OCI-LY7 (cell line): ENCODE data around the gene IL2RA. TPM values are rescaled to one million over a fixed set of nuclear protein-coding genes. Genes with fewer than 3 reads are reported as not detected.

Source experiments
- BruUV-seq: library from RNA; stranded (reverse); fragments of 400-500 nt; replicated peaks from 2 replicates; lab custom pipeline; 2021; lab: Mats Ljungman, UMichigan
- CTCF ChIA-PET: fragments of 300-600 bp; sonication (Branson Sonifier 250); formaldehyde crosslinking; loops from one replicate; lab custom pipeline; 2022; ENCODE audit warnings: antibody characterized with exemption; ENCODE audit not compliant: unreplicated experiment; lab: Charles Lee
- POLR2A ChIA-PET: fragments of 300-600 bp; sonication (Branson Sonifier 250); formaldehyde crosslinking; loops from one replicate; lab custom pipeline; 2022; ENCODE audit warnings: antibody characterized with exemption; lab: Charles Lee
- DNase-seq: peaks from one replicate; pipeline ENCODE4 v3.0.0-alpha.2; 2015; ENCODE audit warnings: low spot score
- H2AFZ ChIP-seq: fragments of 200-600 bp; sonication (generic), shearing (Covaris generic); 2 replicates; pipeline ENCODE4 v1.6.1; 2014; ENCODE audit warnings: mild to moderate bottlenecking, antibody characterized with exemption, low read length, moderate library complexity
- H3K27ac ChIP-seq: fragments of 200-600 bp; sonication (generic); 2 replicates; pipeline ENCODE4 v1.5.1; 2014; ENCODE audit warnings: mixed run types, low read depth, mild to moderate bottlenecking, moderate library complexity, low read length, inconsistent platforms; ENCODE audit not compliant: poor library complexity, severe bottlenecking
- H3K36me3 ChIP-seq: fragments of 200-600 bp; sonication (generic); 2 replicates; pipeline ENCODE4 v1.6.1; 2014; ENCODE audit warnings: mild to moderate bottlenecking, antibody characterized with exemption, low read length, moderate library complexity, mixed read lengths; ENCODE audit not compliant: insufficient read depth
- H3K4me1 ChIP-seq: fragments of 200-600 bp; sonication (generic); 2 replicates; pipeline ENCODE4 v1.5.1; 2014; ENCODE audit warnings: mild to moderate bottlenecking, low read length; ENCODE audit not compliant: insufficient read depth, poor library complexity, severe bottlenecking
- H3K4me2 ChIP-seq: fragments of 200-600 bp; sonication (generic); 2 replicates; pipeline ENCODE4 v1.6.1; 2014; ENCODE audit warnings: mild to moderate bottlenecking, low read length
- H3K4me3 ChIP-seq: fragments of 200-600 bp; sonication (generic); 2 replicates; pipeline ENCODE4 v1.5.1; 2014; ENCODE audit warnings: mild to moderate bottlenecking, low read depth, low read length; ENCODE audit not compliant: poor library complexity, severe bottlenecking
- H3K79me2 ChIP-seq: fragments of 200-600 bp; sonication (generic); 2 replicates; pipeline ENCODE4 v1.6.1; 2016; ENCODE audit warnings: low read depth, mild to moderate bottlenecking, low read length, moderate library complexity, mixed read lengths; ENCODE audit not compliant: insufficient read depth
- H3K9me2 ChIP-seq: fragments of 200-600 bp; sonication (generic); 2 replicates; pipeline ENCODE4 v1.6.1; 2016; ENCODE audit warnings: mild to moderate bottlenecking, low read length, mixed read lengths; ENCODE audit not compliant: insufficient read depth
- H3K9me3 ChIP-seq: fragments of 200-600 bp; sonication (generic); 2 replicates; pipeline ENCODE4 v1.6.1; 2014; ENCODE audit warnings: mild to moderate bottlenecking, mixed run types, low read length, mixed read lengths
- H4K20me1 ChIP-seq: fragments of 200-600 bp; sonication (generic); 2 replicates; pipeline ENCODE4 v1.6.1; 2014; ENCODE audit warnings: mild to moderate bottlenecking, antibody characterized with exemption, low read length, moderate library complexity, mixed read lengths; ENCODE audit not compliant: insufficient read depth
- EZH2phosphoT487 ChIP-seq: fragments of 200-600 bp; sonication (generic); IDR thresholded peaks from 2 replicates; pipeline ENCODE4 v1.6.1; 2018; ENCODE audit warnings: low read depth, borderline replicate concordance, mild to moderate bottlenecking, mixed run types, antibody characterized with exemption, low read length, moderate library complexity, mixed read lengths
- intact Hi-C: fragments of 100-400 bp; cut with micrococcal nuclease; formaldehyde crosslinking; loops from one replicate; pipeline ENCODE4 v1.10.0; 2022; ENCODE audit not compliant: unreplicated experiment
- total RNA-seq, 2 experiments: library from RNA; depleted of rRNA in 1 of 2; stranded (reverse); fragments of >200 nt in 1 of 2; shearing (Covaris generic) in 1 of 2; gene quantifications; 2 replicates each; pipeline ENCODE4 v1.2.3, GENCODE V29; 2014 to 2022
- TF ChIP-seq, protein P1 (sequence below): fragments of 200-600 bp; sonication (generic); conservative IDR thresholded peaks from 2 replicates; pipeline ENCODE4 v1.5.1; 2014; ENCODE audit warnings: mild to moderate bottlenecking, antibody characterized with exemption, low read length, moderate library complexity, mixed read lengths

Gene IL2RA
- total RNA-seq, 2 experiments from 2014 or later: 22.3 to 24.0 TPM

DNA sequence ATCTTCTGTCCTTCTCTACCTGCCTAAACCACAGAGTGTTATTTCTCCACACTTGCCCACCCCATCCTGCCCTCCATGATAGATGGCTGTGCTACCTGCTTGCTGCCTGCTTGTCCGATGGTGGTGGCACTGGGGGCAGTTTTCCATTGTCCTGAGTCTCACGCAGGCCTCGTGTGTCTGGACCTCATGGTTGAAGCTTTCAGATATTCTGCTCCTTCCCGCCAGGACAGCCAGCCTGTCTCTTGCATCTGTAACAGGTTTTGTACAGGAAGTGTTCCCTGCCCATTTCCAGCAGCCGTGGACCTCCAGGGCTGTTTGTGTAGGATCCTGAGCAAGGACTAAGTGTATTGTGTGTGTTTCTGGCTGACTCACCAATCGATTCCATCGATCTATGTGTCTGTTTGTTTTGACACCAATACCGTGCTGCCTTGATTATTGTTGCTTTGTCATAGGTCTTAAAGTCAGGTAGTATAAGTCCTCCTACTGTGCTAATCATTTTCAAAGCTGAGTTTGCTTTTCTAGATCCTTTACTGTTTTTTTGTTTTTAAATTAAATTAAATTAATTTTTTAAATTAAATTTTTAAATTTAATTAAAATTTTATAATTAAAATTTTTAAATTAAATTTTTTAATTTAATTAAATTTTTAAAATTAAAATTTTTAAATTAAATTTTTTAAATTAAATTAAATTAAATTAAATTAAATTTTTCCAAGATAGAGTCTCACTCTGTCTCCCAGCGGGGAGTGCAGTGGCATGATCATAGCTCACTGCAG lies 93.3 kb downstream of the IL2RA start:
- BruUV-seq: no TSS peak
- no peaks in the 10 kb centered on the region for H3K9me2 ChIP-seq
- intact Hi-C loops: no loop called here
- no peaks in the 10 kb centered on the region for H3K36me3 ChIP-seq
- no peak overlapping the region for H2AFZ ChIP-seq
- H3K4me2 ChIP-seq: no peak overlapping the region
- no peaks in the 10 kb centered on the region for H3K79me2 ChIP-seq
- no peaks in the 10 kb centered on the region for H3K9me3 ChIP-seq
- TF ChIP-seq EZH2phosphoT487: no peak
- TF ChIP-seq, protein P1, sequence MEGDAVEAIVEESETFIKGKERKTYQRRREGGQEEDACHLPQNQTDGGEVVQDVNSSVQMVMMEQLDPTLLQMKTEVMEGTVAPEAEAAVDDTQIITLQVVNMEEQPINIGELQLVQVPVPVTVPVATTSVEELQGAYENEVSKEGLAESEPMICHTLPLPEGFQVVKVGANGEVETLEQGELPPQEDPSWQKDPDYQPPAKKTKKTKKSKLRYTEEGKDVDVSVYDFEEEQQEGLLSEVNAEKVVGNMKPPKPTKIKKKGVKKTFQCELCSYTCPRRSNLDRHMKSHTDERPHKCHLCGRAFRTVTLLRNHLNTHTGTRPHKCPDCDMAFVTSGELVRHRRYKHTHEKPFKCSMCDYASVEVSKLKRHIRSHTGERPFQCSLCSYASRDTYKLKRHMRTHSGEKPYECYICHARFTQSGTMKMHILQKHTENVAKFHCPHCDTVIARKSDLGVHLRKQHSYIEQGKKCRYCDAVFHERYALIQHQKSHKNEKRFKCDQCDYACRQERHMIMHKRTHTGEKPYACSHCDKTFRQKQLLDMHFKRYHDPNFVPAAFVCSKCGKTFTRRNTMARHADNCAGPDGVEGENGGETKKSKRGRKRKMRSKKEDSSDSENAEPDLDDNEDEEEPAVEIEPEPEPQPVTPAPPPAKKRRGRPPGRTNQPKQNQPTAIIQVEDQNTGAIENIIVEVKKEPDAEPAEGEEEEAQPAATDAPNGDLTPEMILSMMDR: no peak
- ChIA-PET CTCF (no interaction called here), POLR2A (no interaction called here)
- no peak for DNase-seq
- no peak overlapping the region for H3K27ac ChIP-seq
- H4K20me1 ChIP-seq: no peaks in the 10 kb centered on the region
- H3K4me1 ChIP-seq: peaks cover 8% of the 10 kb centered on the region
- H3K4me3 ChIP-seq: no peak overlapping the region

DNA sequence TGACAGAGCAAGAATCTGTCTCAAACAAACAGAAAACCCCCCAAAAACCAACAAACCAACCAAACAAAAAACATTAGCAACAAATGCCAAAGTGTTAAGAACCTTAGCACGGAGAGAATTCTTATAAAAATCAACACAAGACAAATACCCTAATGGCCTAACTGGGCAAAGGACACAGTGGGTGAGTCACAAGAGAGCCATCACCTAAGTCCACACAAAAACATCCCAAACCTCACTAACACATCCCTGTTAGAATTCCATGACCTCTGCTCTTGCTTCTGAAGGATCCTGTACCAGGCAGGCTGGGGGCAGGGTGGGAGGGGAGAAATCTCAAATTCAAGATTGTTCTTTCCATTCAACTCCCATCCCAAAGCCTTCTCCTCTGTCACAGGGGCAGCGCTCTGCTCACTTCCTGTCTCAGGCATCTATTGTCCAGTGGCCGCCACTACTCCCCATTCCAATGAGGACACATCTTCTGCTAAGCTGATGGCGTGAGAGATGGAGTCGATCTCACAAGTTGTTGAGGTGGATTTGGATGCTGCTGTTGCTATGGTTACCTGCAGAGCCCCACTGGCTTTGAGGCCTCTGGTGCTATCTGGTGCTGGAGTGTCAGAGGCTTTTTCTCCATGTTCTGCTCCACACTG lies 94.0 kb downstream of the IL2RA start:
- Histone ChIP-seq H3K4me3 (no peak overlapping the region), H4K20me1 (no peaks in the 10 kb centered on the region), H2AFZ (no peak overlapping the region), H3K36me3 (no peaks in the 10 kb centered on the region), H3K4me1 (peaks cover 8% of the 10 kb centered on the region), H3K79me2 (no peaks in the 10 kb centered on the region), H3K9me2 (no peaks in the 10 kb centered on the region), H3K4me2 (no peak overlapping the region), H3K27ac (no peak overlapping the region), H3K9me3 (no peaks in the 10 kb centered on the region)
- TF ChIP-seq EZH2phosphoT487: no peak
- TF ChIP-seq, protein P1: no peak
- CTCF ChIA-PET: no interaction called here
- DNase-seq: no peak
- POLR2A ChIA-PET: no interaction called here
- BruUV-seq: no TSS peak
- intact Hi-C loops: no loop called here

DNA sequence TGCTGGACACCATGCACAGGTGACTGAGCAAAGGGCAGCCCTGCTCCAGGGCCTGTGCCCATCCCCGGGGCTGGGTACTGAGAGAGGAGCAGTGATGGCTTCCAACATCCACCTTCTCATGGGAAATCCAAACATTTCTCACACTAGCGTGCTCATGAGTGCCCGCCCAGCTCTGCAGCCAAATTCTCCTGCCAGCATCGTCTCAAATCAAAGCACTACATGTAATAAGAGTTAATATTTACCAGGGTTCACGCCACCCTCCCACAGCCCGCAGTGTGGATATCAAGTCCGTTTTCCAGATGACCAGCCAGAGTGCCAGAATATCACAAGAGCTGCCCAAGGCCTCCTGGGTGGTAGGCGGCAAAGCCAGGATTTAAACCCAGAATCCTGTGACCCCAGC lies 96.9 kb downstream of the IL2RA start:
- no peak for TF ChIP-seq EZH2phosphoT487
- TF ChIP-seq, protein P1: no peak
- no peak for DNase-seq
- no peaks in the 10 kb centered on the region for H3K9me2 ChIP-seq
- intact Hi-C loops: no loop called here
- no TSS peak for BruUV-seq
- no peak overlapping the region for H2AFZ ChIP-seq
- H3K36me3 ChIP-seq: no peaks in the 10 kb centered on the region
- no peak overlapping the region for H3K4me3 ChIP-seq
- H3K79me2 ChIP-seq: no peaks in the 10 kb centered on the region
- H3K9me3 ChIP-seq: no peaks in the 10 kb centered on the region
- no peak overlapping the region for H3K27ac ChIP-seq
- no peaks in the 10 kb centered on the region for H3K4me1 ChIP-seq
- H3K4me2 ChIP-seq: no peak overlapping the region
- ChIA-PET CTCF (no interaction called here), POLR2A (interaction anchor here (0.5 kb wide), 2 partner anchors 17 to 177 kb away, joined by 3 read pairs; no protein-coding TSS in a partner anchor)
- no peaks in the 10 kb centered on the region for H4K20me1 ChIP-seq
